K562 (cell line): Measurements from ENCODE around the gene HACD1.

Experiments used
- CBX5 ChIP-seq: IDR thresholded peaks from 2 replicates; pipeline ENCODE4 v1.6.1; 2014; ENCODE audit warnings: low read depth, borderline replicate concordance
- EZH2 ChIP-seq: IDR thresholded peaks from 2 replicates; pipeline ENCODE4 v1.6.1; 2012; ENCODE audit warnings: low read depth, mild to moderate bottlenecking, inconsistent platforms, low read length, borderline replicate concordance
- GABPB2 ChIP-seq: fragments of 250-450 bp; sonication (Bioruptor Pico); conservative IDR thresholded peaks from 2 replicates; pipeline ENCODE4 v1.5.1; 2021; ENCODE audit warnings: mild to moderate bottlenecking
- NFIC ChIP-seq: fragments of 450-650 bp; IDR thresholded peaks from 2 replicates; pipeline ENCODE4 v1.6.1; 2017; ENCODE audit warnings: mild to moderate bottlenecking, inconsistent platforms
- POLR2A ChIP-seq: fragments of 450-650 bp; conservative IDR thresholded peaks from 2 replicates; pipeline ENCODE4 v1.6.1; 2016
- RB1 ChIP-seq: fragments of 450-650 bp; IDR thresholded peaks from 2 replicates; pipeline ENCODE4 v1.6.1; 2017; ENCODE audit warnings: low read depth, mild to moderate bottlenecking
- SRF ChIP-seq, 2 experiments: fragments of 250-450, 450-650 bp in 1 of 2; sonication (Bioruptor Pico) in 1 of 2; sonication (generic) in 1 of 2; formaldehyde crosslinking; IDR thresholded peaks; 2 replicates each; pipeline versions ENCODE4 v1.5.0 to v1.5.1; 2020 to 2022; ENCODE audit warnings: mild to moderate bottlenecking in 1 of 2, missing genetic modification reagents in 1 of 2
- STAG1 ChIP-seq: sonication (generic); formaldehyde crosslinking; IDR thresholded peaks from 2 replicates; pipeline ENCODE4 v1.5.0; 2020; ENCODE audit warnings: missing genetic modification reagents, borderline replicate concordance
- TCF7 ChIP-seq: sonication (generic); IDR thresholded peaks from 2 replicates; pipeline ENCODE4 v1.6.1; 2016; ENCODE audit warnings: antibody characterized with exemption, borderline replicate concordance
- TCF7L2 ChIP-seq: fragments of 150-350 bp; IDR thresholded peaks from 2 replicates; pipeline ENCODE4 v1.6.1; 2016; ENCODE audit warnings: low read depth, mild to moderate bottlenecking, low read length, moderate library complexity
- ZNF24 ChIP-seq: fragments of 450-650 bp; IDR thresholded peaks from 2 replicates; pipeline ENCODE4 v1.6.1; 2016
- TF ChIP-seq, protein P1 (sequence below), 3 experiments: IDR thresholded peaks in 2 of 3; conservative IDR thresholded peaks in 1 of 3; 2 replicates each; pipeline ENCODE4 v1.5.1; 2011 to 2012; ENCODE audit warnings: low read length in 3 of 3, mild to moderate bottlenecking in 3 of 3, control low read depth in 2 of 3, improper control_type of control experiment in 1 of 3, inconsistent platforms in 1 of 3, low read depth in 1 of 3, mixed read lengths in 1 of 3, moderate library complexity in 1 of 3; ENCODE audit not compliant: insufficient read depth in 2 of 3
- TF ChIP-seq, protein P2 (sequence below): fragments of 200-800 bp; sonication (Bioruptor generic); IDR thresholded peaks from 2 replicates; pipeline ENCODE4 v1.6.1; 2016; ENCODE audit warnings: missing genetic modification characterization, missing compliant biosample characterization

DNA sequence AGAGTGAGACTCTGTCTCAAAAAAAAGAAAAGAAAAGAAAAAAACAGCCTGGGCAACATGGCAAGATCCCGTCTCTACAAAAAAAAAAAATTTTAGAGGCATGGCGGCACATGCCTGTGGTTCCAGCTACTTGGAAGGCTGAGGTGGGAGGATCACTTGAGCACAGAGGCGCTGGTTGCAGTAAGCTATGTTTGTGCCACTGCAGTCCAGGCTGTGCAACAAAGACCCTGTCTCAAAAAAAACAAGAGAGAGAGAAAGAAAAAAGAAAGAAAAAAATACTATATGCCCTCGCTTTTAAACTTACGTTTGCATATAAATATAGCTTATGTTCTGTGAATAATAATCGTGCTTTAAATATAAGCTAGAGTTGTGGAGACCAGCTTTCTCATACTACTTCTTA is 11.2 kb downstream of the HACD1 start:
- TF ChIP-seq EZH2 (no peak), NFIC (no peak), SRF (CRISPR knock-in tag; IDR thresholded peaks at IDR 0.05) (no peak), CBX5 (no peak), RB1 (no peak), STAG1 (CRISPR knock-in tag) (no peak), TCF7L2 (no peak), TCF7 (no peak), GABPB2 (CRISPR knock-in tag) (no peak), ZNF24 (no peak), POLR2A (no peak)
- TF ChIP-seq, protein P1, sequence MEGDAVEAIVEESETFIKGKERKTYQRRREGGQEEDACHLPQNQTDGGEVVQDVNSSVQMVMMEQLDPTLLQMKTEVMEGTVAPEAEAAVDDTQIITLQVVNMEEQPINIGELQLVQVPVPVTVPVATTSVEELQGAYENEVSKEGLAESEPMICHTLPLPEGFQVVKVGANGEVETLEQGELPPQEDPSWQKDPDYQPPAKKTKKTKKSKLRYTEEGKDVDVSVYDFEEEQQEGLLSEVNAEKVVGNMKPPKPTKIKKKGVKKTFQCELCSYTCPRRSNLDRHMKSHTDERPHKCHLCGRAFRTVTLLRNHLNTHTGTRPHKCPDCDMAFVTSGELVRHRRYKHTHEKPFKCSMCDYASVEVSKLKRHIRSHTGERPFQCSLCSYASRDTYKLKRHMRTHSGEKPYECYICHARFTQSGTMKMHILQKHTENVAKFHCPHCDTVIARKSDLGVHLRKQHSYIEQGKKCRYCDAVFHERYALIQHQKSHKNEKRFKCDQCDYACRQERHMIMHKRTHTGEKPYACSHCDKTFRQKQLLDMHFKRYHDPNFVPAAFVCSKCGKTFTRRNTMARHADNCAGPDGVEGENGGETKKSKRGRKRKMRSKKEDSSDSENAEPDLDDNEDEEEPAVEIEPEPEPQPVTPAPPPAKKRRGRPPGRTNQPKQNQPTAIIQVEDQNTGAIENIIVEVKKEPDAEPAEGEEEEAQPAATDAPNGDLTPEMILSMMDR (IDR thresholded peaks at IDR 0.05 in 2 of 3, conservative IDR thresholded peaks at IDR 0.05 in 1 of 3; ENCODE audit: insufficient read depth in 2 of 3, low read depth in 1 of 3, low read length in 3 of 3): no peak
- TF ChIP-seq, protein P2, sequence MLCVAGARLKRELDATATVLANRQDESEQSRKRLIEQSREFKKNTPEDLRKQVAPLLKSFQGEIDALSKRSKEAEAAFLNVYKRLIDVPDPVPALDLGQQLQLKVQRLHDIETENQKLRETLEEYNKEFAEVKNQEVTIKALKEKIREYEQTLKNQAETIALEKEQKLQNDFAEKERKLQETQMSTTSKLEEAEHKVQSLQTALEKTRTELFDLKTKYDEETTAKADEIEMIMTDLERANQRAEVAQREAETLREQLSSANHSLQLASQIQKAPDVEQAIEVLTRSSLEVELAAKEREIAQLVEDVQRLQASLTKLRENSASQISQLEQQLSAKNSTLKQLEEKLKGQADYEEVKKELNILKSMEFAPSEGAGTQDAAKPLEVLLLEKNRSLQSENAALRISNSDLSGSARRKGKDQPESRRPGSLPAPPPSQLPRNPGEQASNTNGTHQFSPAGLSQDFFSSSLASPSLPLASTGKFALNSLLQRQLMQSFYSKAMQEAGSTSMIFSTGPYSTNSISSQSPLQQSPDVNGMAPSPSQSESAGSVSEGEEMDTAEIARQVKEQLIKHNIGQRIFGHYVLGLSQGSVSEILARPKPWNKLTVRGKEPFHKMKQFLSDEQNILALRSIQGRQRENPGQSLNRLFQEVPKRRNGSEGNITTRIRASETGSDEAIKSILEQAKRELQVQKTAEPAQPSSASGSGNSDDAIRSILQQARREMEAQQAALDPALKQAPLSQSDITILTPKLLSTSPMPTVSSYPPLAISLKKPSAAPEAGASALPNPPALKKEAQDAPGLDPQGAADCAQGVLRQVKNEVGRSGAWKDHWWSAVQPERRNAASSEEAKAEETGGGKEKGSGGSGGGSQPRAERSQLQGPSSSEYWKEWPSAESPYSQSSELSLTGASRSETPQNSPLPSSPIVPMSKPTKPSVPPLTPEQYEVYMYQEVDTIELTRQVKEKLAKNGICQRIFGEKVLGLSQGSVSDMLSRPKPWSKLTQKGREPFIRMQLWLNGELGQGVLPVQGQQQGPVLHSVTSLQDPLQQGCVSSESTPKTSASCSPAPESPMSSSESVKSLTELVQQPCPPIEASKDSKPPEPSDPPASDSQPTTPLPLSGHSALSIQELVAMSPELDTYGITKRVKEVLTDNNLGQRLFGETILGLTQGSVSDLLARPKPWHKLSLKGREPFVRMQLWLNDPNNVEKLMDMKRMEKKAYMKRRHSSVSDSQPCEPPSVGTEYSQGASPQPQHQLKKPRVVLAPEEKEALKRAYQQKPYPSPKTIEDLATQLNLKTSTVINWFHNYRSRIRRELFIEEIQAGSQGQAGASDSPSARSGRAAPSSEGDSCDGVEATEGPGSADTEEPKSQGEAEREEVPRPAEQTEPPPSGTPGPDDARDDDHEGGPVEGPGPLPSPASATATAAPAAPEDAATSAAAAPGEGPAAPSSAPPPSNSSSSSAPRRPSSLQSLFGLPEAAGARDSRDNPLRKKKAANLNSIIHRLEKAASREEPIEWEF (CRISPR knock-in tag): no peak
